HL-60 (cell line): Measurements from ENCODE around the gene TLL2.

Experiments used
- GABPA ChIP-seq: IDR thresholded peaks from 2 replicates; pipeline ENCODE4 v1.6.1; 2012; ENCODE audit warnings: low read depth
- POLR2AphosphoS5 ChIP-seq: IDR thresholded peaks from 2 replicates; pipeline ENCODE4 v1.6.1; 2012; ENCODE audit warnings: low read depth
- REST ChIP-seq: IDR thresholded peaks from 2 replicates; pipeline ENCODE4 v1.6.1; 2012; ENCODE audit warnings: low read depth; ENCODE audit not compliant: insufficient replicate concordance
- SPI1 ChIP-seq: IDR thresholded peaks from 2 replicates; pipeline ENCODE4 v1.6.1; 2012; ENCODE audit warnings: low read depth, mild to moderate bottlenecking, borderline replicate concordance
- TF ChIP-seq, protein P1 (sequence below): IDR thresholded peaks from one replicate; pipeline ENCODE4 v1.5.1; 2011; ENCODE audit warnings: low read length, control low read depth, inconsistent platforms; ENCODE audit not compliant: insufficient read depth

DNA sequence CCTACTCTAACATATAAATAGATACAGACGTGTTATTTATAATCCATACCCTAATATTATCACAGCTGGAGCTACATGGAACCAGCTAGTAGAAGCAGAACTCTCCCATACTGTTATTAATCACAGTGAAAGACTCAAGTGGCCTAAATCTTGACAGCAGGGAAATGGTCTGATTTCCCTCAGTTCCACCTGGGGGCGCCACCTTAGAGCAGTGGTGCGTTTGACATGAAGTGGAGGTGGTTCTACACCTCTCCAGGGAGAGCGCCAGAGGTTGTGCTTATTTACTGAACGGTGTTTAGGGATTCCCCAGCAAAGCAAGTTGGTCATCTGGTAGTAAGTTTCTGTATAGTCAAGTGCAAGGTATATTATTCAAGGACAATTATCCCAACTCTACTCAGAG is 191.9 kb downstream of the TLL2 start:
- TF ChIP-seq, protein P1, sequence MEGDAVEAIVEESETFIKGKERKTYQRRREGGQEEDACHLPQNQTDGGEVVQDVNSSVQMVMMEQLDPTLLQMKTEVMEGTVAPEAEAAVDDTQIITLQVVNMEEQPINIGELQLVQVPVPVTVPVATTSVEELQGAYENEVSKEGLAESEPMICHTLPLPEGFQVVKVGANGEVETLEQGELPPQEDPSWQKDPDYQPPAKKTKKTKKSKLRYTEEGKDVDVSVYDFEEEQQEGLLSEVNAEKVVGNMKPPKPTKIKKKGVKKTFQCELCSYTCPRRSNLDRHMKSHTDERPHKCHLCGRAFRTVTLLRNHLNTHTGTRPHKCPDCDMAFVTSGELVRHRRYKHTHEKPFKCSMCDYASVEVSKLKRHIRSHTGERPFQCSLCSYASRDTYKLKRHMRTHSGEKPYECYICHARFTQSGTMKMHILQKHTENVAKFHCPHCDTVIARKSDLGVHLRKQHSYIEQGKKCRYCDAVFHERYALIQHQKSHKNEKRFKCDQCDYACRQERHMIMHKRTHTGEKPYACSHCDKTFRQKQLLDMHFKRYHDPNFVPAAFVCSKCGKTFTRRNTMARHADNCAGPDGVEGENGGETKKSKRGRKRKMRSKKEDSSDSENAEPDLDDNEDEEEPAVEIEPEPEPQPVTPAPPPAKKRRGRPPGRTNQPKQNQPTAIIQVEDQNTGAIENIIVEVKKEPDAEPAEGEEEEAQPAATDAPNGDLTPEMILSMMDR, result no peak
- TF ChIP-seq POLR2AphosphoS5 (no peak), SPI1 (no peak), REST (no peak), GABPA (no peak)
